HG03139 (cell line): ENCODE data around the gene EFCAB6.

Experiments used
- ATAC-seq: cut with Tn5 transposase; IDR thresholded peaks from one replicate; pipeline ENCODE4 v1.9.1; 2021; ENCODE audit not compliant: unreplicated experiment

The EFCAB6 gene

DNA sequence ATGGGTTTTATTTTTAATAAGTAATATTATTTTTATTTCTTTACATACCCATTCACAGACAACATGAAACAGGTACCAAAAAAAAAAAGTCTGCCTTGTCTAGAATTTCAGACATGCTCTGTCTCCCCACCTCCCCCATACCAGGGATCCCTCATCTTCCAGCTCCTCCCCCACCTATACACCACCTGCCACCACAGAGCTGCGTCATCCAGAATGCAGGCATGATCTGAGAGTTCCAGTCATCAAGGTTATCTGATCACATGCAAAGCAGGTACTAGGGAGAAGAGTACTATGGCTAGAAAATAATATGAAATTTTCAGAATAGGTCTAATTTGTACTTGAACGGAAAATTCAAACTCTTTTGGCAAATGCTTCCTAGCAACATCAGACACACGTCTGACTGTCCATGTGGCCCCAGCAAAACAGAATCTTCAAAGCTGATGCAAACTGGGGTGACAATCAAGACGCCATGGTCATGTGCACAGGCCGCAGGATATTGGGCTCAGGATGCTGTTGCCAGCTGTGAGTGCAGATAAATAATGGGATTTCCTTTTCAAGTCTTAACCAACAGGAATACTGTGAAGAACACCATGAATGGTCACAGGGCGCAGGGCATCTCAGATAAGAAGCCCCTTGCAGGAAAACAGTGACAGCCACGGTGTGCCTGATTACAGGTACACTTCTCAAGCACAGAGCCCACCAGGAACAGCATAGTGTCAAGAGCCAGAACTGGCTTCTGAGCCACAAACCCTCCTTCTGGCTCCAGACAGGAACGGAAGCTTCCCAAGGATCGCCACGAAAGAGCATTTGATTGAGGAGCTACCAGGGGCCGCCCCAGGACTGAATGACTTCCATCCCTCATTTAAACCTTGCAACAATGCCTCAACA lies 169.5 kb downstream of the EFCAB6 start:
- ATAC-seq, result no peak

DNA sequence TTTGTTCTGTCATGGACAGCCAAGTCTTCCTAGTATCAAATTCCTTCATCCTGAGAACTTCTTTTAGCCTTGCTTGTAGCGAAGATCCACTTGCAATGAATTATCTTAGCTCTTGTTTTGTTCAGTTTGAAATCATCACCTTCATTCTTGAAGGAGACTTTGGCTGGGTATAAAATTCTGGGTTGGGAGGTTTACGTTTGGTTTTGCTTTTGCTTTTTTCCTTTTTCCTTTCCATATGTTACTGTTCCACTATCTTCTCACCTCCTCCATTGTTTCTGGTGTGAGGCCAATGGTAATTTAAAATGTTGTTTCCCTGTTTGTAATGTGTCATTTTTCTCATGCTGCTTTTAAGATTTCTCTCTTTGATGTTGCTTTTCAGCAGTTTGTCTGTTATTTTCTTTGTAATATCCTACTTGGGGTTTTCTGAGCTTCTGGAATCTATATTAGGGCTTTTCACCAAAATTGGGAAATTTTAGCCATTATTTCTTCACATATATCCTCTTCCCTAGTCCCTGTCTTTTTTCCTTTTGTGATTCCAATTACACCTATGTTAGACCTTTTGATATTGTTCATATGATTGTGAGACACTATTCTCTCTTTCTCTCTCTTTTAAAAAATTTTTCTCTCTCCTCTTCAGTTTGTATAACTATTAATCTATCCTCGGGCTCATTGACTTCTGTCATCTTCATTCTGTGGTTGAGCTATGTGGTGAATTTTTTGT lies 172.7 kb downstream of the EFCAB6 start:
- ATAC-seq, result no peak

DNA sequence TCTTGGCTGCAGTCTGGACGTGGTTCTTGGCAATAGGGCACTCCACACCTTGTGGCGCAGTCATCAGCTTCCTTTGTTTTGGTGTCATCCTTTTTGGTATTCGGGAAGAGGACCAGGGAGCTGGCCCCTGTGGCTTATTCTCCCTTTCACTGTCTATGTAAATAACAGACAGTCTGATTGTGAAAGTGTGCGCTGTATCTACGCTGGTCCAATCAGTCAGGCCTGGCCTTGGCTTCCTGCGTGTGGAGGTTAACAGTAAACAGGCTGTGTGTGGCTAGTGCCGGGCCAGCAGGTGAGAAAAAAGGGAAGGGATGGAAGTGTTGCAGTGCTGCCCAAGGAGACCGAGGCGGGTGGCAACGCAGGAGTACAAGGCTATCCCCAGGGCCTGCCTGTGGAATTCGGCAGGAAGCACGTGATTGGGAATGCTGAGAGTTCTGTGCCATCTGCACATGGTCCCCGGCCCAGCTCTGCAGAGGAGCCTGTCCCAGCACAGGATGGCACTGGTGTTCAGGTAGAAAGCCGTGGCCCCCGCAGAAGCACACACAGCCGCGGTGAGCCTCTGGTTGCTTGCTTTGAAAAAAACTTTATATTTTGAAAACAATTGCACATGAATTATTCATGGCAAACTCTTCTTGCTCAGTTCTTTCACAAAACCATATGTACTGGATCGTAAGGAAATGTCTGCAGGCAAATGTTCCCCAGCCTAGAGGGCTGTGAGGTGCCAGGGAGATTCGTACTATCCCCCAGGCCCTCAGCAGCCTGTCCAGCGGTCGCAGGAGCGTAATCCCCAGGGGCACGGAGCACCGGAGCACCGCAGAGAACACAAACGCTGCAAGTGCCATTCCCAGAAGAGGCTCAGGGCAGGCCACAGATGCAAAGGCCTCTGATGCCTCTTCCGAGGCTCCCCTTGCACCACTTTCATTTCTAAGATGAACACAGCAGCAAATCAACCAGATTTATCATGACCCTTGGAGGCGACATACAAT lies 174.5 kb downstream of the EFCAB6 start:
- no peak for ATAC-seq

DNA sequence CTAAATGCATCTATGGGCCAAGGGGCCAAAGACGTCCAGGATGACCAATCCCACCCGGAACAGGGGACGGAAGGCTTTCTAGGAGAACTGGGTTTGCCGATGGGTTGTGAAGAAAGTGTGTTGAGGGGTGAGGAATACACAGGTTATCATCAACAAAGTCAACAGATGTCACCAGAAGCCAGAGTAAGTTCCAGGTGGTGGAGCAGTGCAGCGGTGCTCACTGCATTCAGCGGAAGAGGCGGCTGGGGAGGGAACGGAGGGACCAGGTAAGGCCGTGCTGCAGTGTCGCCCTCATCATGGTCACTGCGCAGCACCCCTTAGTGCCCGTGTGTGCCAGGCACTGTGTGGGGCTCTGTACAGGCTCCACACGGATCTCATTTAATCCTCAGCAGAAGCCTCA lies 176.0 kb downstream of the EFCAB6 start:
- no peak for ATAC-seq

DNA sequence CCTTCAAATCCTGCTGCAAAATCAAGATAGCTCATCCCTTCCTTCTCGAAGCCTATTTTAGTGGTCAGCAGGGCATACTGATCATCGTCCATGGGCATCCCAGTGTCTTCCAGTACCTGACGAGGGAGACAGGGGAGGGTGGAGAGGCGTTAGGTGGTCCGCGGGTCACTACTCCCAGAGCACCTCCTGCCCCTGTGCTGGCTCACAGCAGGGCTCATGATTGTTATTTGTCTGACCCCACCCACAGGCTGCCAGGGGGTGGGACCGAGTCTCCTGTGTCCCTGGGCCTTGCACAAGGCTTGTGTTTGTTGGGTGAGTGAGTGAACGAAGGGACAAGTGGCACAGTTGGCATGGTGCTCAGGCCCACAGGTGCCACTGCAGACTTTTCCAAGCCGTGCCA lies 177.0 kb downstream of the EFCAB6 start:
- ATAC-seq, result no peak

DNA sequence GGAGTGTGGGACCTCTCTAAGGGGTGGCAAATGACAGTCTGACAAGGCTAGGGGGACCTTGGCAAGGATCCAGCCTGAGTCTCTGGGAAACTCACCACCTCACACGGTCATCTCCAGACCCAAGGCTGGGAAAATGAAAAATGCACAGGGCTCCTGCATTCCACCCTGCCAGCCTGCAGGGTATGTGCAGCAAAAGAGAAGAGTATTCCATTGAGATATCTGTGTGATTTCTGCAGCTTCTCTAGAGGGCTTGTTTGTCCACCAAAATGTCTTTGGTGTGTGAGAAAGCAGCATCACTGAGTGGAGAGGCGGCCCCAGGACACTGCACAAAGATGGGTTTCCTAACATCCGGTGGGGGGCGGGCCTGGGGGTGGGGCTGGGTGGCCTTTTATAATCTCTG lies 177.8 kb downstream of the EFCAB6 start:
- no peak for ATAC-seq

DNA sequence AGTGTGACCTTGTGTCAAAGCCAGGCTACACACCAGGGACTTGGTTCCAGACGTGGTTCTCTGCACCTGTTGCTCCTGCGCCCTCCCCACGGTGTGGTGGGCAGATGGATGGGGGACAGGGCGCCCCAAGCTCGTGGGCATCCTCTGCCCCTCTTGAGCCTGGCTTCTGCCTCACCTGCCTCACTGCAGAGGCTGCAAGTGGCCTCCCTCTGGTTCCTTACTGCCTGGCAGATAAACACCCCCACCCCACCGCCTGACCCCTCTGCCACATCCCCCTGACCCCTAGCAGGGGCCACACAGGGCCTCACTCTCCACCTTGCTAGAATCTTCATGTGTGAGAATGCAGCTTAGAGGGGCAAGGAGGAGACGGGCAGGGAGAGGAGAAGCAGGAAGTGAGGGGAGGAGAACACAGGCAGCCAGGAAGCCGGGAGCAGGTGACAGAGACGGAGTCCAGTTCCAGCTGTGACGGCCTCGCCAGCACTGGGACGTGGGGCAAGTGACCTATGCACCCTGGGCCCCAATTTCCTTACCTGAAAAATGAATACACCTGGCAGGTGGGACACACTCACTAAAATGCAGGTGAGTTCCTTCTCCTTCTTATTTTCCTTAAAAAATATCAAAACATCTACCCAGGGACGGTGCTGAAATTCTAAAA lies 178.3 kb downstream of the EFCAB6 start:
- no peak for ATAC-seq

DNA sequence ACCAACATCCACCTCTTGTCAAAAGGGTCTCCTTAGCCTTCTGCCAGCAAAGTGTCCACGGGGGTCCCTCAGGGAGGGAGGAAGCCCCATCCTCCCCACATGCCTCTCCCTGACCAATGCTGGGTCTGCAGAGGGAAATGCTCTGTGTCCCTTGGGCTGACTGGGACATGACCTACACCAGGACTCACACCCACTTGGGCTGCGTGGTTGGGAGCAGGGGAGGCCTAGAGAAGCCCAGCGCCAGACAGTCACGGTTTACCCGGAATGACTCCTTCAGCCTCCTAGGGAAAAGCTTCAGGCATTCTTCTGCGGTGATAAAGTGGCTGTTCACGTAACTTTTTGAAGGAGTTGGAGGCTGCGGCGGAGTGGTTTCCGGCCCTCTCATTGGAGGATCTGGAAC lies 180.3 kb downstream of the EFCAB6 start:
- no peak for ATAC-seq

DNA sequence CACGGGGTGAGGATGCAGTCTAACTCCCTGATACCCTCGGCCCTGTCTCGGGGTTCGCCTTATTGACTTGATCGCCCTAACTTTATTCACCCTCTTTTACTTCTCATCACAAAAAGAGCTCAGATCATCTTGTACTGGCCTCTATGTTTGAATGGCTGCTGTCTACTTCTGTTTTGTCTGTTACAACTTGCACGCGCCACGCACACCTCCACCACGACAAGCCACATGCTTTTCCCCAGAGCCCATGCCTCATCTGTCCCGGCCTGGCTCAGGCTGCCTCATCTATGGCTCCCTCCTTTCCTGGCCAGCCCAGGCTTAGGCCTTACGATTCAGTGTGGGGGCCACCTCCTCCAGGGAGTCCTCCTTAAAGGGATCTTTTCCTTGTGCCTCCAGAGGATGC lies 180.9 kb downstream of the EFCAB6 start:
- ATAC-seq, result no peak

DNA sequence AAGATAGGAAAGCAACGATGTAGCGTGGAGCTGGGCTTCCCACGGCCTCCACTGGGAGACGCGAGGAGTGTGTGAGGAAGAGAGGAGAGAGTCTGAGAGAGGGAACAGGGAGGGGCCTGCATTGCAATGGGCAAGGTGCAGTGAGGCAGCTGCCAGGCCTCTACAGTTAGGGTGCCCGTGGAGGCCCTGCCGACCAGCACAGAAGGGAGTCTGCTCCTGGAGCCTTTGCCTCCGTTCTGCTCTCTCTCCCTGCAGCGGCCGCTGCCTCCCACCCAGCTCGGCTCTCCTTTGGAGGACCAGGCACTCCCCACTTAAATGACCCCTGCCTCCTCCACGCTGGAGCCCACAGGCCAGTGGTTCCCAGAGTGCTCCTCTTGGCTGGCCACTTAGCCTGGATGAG lies 181.7 kb downstream of the EFCAB6 start:
- ATAC-seq, result no peak

DNA sequence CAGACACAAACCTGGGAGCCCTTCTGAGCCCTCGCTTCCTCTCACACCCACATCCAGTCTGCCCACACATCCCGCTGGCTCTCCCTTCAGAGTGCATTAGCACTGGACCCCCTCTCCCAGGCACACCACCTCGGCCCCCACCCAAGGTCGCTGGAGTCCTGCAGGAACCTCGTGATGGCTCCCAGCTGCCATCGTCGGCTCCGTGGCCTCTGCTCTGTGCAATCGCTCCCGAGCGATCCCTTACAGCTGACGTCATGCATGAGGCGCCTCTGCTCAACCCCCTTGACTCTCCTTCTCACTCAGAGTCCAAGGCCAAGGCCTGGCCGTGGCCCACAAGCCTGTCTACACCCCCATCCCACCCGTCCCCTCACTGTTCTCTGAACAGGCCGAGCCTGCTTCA lies 183.9 kb downstream of the EFCAB6 start:
- ATAC-seq, result no peak

DNA sequence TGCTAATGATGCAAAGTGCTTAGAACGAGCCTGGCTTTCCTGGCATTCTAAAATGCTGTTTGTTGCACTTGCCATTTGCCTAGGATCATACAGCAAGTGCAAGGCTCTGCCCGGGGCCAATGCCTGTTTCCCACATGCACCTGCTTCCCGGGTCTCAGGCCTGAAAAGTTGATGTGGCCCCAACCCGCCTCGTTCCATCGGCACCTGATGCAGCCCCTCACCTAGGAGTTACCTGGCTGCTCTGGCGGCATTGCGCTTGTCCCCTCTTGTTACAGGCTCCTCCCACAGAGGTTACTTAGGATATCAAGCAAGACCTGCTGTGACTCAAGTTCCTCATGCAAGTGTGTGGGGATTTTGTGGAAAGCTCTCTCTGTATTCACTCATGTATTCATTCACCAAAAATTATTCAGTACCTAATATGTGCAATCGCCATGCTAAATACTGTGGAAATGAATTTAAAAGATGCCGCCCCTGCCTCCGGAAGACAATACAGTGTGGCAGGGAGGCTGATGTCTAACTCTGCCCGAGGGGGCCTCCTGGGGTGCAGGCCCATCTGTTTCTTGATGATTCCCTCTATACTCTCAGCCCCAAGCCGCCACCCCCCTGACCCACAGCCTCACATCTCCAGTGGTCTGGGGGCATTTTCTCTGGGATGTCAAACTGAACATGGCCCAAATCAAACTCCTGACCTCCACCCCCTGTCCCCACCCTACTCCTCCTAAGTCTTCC lies 184.5 kb downstream of the EFCAB6 start:
- ATAC-seq, result no peak

DNA sequence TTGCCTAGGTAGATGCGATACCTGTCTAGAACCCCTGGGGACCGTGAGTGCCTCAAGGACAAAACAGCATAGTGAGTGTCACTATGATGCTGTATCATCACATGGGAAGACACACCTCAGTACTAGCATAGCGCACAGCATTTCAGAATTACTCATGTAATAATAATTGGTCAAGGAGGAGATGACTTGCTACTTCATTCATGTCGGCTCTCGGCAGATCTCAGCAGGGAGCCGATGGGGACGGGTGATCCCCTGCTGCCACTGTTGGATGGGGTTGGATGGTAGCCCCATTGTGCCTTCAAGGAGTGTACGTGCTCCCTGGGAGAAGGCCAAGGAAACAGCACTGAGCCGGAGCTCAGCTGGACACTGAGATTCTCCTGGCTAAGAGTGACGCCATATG lies 186.9 kb downstream of the EFCAB6 start:
- ATAC-seq, result no peak

DNA sequence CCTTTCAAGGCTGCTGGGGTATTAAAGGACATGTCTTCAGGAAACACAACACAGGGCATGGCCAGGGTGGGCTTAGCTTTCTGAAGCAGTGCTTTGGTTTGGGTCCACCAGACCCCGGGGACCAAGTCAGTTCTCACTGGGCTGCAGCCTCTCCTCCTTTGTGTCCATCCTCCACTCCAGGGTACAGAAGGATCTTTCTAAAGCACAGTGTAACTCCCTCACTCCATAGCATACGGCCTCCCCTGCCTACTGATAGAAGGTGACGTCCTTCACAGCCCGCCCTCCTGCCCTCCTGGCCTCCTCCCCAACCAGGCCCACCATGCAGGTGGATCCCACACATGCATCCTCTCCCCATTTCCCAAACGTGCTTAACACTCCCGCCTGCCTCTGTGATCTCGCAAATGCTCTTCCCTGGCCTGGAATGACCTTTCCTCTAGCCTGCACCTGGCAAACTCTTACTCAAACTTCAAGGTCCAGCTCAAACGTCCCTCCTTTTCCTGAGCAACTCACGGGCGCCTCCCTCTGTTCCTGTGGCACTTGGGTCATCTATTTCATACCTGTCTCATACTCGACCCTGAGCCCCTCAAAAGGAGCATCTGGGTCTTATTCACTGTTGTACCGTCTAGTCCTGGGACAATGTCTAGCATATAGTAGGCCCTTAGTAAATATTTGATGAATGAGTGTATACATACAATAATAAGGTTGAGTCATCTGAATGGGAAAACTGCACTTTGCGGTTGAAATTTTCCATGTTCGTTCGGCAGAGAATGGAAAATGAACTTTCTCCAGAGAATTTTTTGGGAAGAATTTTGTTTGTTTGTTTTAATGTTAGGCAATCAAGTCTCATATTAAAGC lies 187.7 kb downstream of the EFCAB6 start:
- no peak for ATAC-seq

DNA sequence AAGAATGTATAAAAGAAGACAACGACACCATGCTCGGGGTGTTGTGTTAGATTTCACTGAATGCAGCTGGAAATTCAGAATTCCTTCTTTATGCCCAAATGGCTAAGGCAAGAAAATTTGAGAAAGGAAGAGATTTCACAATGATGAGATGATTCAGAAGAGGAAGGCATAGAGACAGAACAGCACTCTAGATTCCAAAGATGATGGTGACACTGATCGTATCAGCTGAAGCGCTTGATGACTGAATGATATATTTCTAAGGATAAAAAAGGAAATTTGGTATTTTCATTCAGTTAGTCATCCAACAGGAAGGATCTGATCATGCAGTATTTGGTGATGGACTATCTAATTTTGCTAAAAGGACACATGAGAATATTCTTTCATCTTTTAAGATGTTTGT lies 189.2 kb downstream of the EFCAB6 start:
- ATAC-seq, result no peak

DNA sequence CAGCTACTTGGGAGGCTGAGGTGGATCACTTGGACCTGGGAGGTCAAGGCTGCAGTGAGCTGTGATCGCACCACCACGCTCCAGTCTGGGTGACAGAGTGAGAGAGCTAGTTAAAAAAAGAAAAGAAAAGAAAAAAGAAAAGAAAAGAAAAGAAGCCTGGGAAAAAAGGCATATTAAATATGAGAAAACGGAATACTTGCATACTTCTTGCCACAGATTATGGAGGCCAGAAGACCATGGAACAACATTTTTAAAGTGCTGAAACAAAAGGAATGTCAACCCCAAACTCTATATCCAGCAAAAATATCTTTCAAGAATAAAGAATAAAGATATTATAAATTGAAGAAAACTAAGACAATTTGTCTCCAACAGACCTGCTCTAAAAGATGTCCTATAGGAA lies 191.9 kb downstream of the EFCAB6 start:
- ATAC-seq, result no peak

DNA sequence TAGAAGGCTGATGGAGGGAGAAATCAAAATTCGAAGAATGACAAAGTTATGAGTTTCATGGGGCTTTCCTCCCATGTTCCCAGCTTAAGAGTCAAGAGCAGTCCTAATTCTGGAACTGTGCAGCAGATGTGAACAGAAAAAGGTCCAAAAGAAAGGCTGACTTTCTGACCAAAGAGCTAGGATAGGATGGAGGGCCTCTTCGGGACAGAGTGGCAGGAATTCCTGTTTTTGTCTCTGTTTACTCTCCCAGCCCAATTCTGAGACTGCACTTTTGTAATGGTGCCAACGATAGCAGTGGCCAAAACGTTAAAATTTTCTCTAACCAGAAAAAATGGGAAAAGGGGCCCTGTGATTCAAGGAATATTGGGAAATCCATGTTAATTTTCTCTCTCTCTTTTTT lies 193.6 kb downstream of the EFCAB6 start:
- ATAC-seq, result no peak

DNA sequence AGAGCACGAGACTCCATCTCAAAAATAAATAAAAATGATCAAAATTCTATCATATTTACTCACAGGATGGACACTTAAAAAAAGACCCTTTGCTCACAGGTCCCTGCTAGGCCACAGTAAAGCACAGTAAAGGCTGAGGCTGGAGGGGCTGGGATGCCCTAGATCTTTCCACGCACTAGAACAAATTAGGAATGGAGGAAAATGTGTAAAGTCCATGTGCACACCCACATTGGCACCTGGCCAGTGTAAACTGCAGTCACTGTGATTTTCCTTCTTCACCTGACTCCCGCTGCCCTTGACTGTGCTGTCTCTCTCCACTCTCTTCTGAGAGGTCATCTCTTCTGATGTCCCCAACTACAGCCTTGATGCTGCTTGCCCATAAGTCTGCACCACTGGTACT lies 195.5 kb downstream of the EFCAB6 start:
- no peak for ATAC-seq

DNA sequence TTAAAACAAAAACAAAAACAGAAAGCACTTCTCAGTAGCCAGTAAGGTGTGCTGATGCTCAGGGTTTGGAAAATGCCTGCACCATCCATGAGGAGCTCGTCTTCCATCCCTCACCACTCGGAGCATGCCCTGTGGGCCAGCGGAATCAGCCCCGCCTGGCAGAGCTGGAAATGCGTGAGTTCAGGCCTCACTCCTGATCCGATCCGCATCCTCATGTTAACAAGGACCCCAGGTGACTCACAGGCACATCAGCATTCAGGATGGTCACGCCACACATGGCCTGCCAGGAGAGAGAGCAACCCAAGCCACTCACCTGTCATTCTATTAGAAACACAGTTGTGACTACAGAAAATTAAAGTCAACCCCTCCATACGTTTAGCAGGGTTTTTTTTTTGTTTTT lies 211.8 kb downstream of the EFCAB6 start:
- ATAC-seq, result no peak
